ENCODE results near the gene TSC22D3. TPM values are rescaled to one million over a fixed set of nuclear protein-coding genes. Genes with fewer than 3 reads are reported as not detected.

The TSC22D3 gene
- total RNA-seq, 6 experiments from 2014 or later, result 11.0 to 17.8 (median 12.2) TPM

- peak; percentile 20; the same call in 1 of the 2 replicates for TF ChIP-seq CTCF (IDR thresholded peaks at IDR 0.05)
- Mint-ChIP-seq H3K9me3 (no peaks in the 10 kb centered on the region), H3K27me3 (ENCODE audit: insufficient read depth) (peaks cover 7% of the 10 kb centered on the region), H3K4me1 (ENCODE audit: low read depth) (peaks cover 12% of the 10 kb centered on the region), H3K27ac (no peak overlapping the region), H3K36me3 (ENCODE audit: low read depth) (no peaks in the 10 kb centered on the region), H3K4me3 (peak overlapping the region; percentile 87)
- DNase-seq, result no peak
Observed at GRCh38 chrX:107775000-107775733, 420 bp downstream of the TSC22D3 start.

- Mint-ChIP-seq H3K4me1 (ENCODE audit: low read depth) (peaks cover 12% of the 10 kb centered on the region), H3K9me3 (no peaks in the 10 kb centered on the region), H3K36me3 (ENCODE audit: low read depth) (no peaks in the 10 kb centered on the region), H3K27me3 (ENCODE audit: insufficient read depth) (peaks cover 7% of the 10 kb centered on the region), H3K4me3 (no peak overlapping the region), H3K27ac (no peak overlapping the region)
- no peak for TF ChIP-seq CTCF (IDR thresholded peaks at IDR 0.05)
- no peak for DNase-seq
Observed at GRCh38 chrX:107773906-107774435, 1.6 kb downstream of the TSC22D3 start.

GRCh38 chrX:107773206-107773605 lies 2.4 kb downstream of the TSC22D3 start:
- no peaks in the 10 kb centered on the region for H3K9me3 Mint-ChIP-seq
- no peak for DNase-seq
- no peaks in the 10 kb centered on the region for H3K36me3 Mint-ChIP-seq (ENCODE audit: low read depth)
- no peak for TF ChIP-seq CTCF (IDR thresholded peaks at IDR 0.05)
- H3K27ac Mint-ChIP-seq, result no peak overlapping the region
- H3K27me3 Mint-ChIP-seq (ENCODE audit: insufficient read depth), result peaks cover 9% of the 10 kb centered on the region
- H3K4me3 Mint-ChIP-seq, result no peak overlapping the region
- peaks cover 12% of the 10 kb centered on the region for H3K4me1 Mint-ChIP-seq (ENCODE audit: low read depth)

GRCh38 chrX:107769581-107770317 lies 5.8 kb downstream of the TSC22D3 start:
- Mint-ChIP-seq H3K27me3 (ENCODE audit: insufficient read depth) (peaks cover 12% of the 10 kb centered on the region), H3K4me1 (ENCODE audit: low read depth) (no peaks in the 10 kb centered on the region), H3K36me3 (ENCODE audit: low read depth) (no peaks in the 10 kb centered on the region), H3K27ac (no peak overlapping the region), H3K9me3 (no peaks in the 10 kb centered on the region), H3K4me3 (no peak overlapping the region)
- TF ChIP-seq CTCF (IDR thresholded peaks at IDR 0.05), result no peak
- DNase-seq, result no peak

- DNase-seq, result no peak
- peaks cover 18% of the 10 kb centered on the region for H3K27me3 Mint-ChIP-seq (ENCODE audit: insufficient read depth)
- H3K9me3 Mint-ChIP-seq, result no peaks in the 10 kb centered on the region
- TF ChIP-seq CTCF (IDR thresholded peaks at IDR 0.05), result no peak
- H3K4me3 Mint-ChIP-seq, result no peak overlapping the region
- H3K27ac Mint-ChIP-seq, result no peak overlapping the region
- no peaks in the 10 kb centered on the region for H3K36me3 Mint-ChIP-seq (ENCODE audit: low read depth)
- H3K4me1 Mint-ChIP-seq (ENCODE audit: low read depth), result no peaks in the 10 kb centered on the region
Observed at GRCh38 chrX:107768051-107768450, 7.5 kb downstream of the TSC22D3 start.

Data from HFFc6 (cell line).